EL (cell line): ENCODE measurements around the gene GRB10.

ENCODE experiments used
- DNase-seq: peaks from one replicate; pipeline ENCODE4 v3.0.0-alpha.2; 2016

The GRB10 gene

GRCh38 chr7:50629238-50629901 is 153.3 kb downstream of the GRB10 start:
- DNase-seq, result no peak

- DNase-seq, result no peak
Observed at GRCh38 chr7:50628434-50629084, 154.1 kb downstream of the GRB10 start.

- DNase-seq, result no peak
Observed at GRCh38 chr7:50627824-50628361, 154.8 kb downstream of the GRB10 start.

- DNase-seq, result no peak
Observed at GRCh38 chr7:50626286-50626685, 156.4 kb downstream of the GRB10 start.

- no peak for DNase-seq
Observed at GRCh38 chr7:50625360-50625759, 157.3 kb downstream of the GRB10 start.

GRCh38 chr7:50622821-50623220 is 159.9 kb downstream of the GRB10 start:
- no peak for DNase-seq

- DNase-seq, result no peak
Observed at GRCh38 chr7:50621973-50622490, 160.7 kb downstream of the GRB10 start.

GRCh38 chr7:50621206-50621605 is 161.5 kb downstream of the GRB10 start:
- DNase-seq, result no peak

- DNase-seq, result no peak
Observed at GRCh38 chr7:50620433-50620832, 162.3 kb downstream of the GRB10 start.

- DNase-seq, result no peak
Observed at GRCh38 chr7:50619684-50620083, 163.0 kb downstream of the GRB10 start.

GRCh38 chr7:50618281-50618680 is 164.4 kb downstream of the GRB10 start:
- DNase-seq, result no peak

- DNase-seq, result no peak
Observed at GRCh38 chr7:50615519-50616080, 167.1 kb downstream of the GRB10 start.

GRCh38 chr7:50614721-50615518 is 167.8 kb downstream of the GRB10 start:
- no peak for DNase-seq

- DNase-seq, result no peak
Observed at GRCh38 chr7:50613473-50613872, 169.2 kb downstream of the GRB10 start.

GRCh38 chr7:50612704-50613103 is 170.0 kb downstream of the GRB10 start:
- DNase-seq, result no peak

- peak; percentile 61 for DNase-seq
Observed at GRCh38 chr7:50610521-50611277, 172.0 kb downstream of the GRB10 start.

GRCh38 chr7:50608196-50608906 is 174.3 kb downstream of the GRB10 start:
- no peak for DNase-seq

- peak; percentile 18 for DNase-seq
Observed at GRCh38 chr7:50607524-50608125, 175.1 kb downstream of the GRB10 start.

- DNase-seq, result no peak
Observed at GRCh38 chr7:50605059-50605458, 177.6 kb downstream of the GRB10 start.

- DNase-seq, result no peak
Observed at GRCh38 chr7:50603287-50603686, 179.4 kb downstream of the GRB10 start.

GRCh38 chr7:50599385-50599784 is 183.3 kb downstream of the GRB10 start:
- DNase-seq, result no peak
